Neural progenitor cell (in vitro differentiated cells): ENCODE results near the gene KLHL6.

Experiments used
- EZH2 ChIP-seq: fragments of 200-600 bp; sonication (generic); IDR thresholded peaks from 2 replicates; pipeline ENCODE4 v1.6.1; 2017; ENCODE audit warnings: antibody characterized with exemption, mild to moderate bottlenecking, moderate library complexity
- EZH2phosphoT487 ChIP-seq: fragments of 200-600 bp; sonication (generic); IDR thresholded peaks from 2 replicates; pipeline ENCODE4 v1.6.1; 2017; ENCODE audit warnings: antibody characterized with exemption
- TF ChIP-seq, protein P1 (sequence below): fragments of 200-600 bp; sonication (generic); IDR thresholded peaks from 2 replicates; pipeline ENCODE4 v1.5.1; 2017; ENCODE audit warnings: antibody characterized with exemption, mild to moderate bottlenecking

- no peak for TF ChIP-seq EZH2
- no peak for TF ChIP-seq EZH2phosphoT487
- TF ChIP-seq, protein P1, sequence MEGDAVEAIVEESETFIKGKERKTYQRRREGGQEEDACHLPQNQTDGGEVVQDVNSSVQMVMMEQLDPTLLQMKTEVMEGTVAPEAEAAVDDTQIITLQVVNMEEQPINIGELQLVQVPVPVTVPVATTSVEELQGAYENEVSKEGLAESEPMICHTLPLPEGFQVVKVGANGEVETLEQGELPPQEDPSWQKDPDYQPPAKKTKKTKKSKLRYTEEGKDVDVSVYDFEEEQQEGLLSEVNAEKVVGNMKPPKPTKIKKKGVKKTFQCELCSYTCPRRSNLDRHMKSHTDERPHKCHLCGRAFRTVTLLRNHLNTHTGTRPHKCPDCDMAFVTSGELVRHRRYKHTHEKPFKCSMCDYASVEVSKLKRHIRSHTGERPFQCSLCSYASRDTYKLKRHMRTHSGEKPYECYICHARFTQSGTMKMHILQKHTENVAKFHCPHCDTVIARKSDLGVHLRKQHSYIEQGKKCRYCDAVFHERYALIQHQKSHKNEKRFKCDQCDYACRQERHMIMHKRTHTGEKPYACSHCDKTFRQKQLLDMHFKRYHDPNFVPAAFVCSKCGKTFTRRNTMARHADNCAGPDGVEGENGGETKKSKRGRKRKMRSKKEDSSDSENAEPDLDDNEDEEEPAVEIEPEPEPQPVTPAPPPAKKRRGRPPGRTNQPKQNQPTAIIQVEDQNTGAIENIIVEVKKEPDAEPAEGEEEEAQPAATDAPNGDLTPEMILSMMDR: no peak
Observed at GRCh38 chr3:183519891-183520290, 35.6 kb downstream of the KLHL6 start.
